Large intestine (tissue), 3 donors: Measurements from ENCODE around the gene SDCBP2. TPM values are rescaled to one million over a fixed set of nuclear protein-coding genes. Genes with fewer than 3 reads are reported as not detected.
A peak's percentile ranks its signal among the peaks of the same experiment; 100 is the strongest.

Source experiments
- DNase-seq, 2 donors: peaks; one replicate each; pipeline versions ENCODE4 v3.0.0 to v3.0.0-alpha.2; 2013
- H3K27ac ChIP-seq: one replicate; pipeline ENCODE4 v1.5.1; 2013; ENCODE audit warnings: low read length
- H3K27me3 ChIP-seq: 2 replicates; pipeline ENCODE4 v1.6.1; 2013; ENCODE audit warnings: low read length; ENCODE audit not compliant: control insufficient read depth, insufficient read depth
- H3K36me3 ChIP-seq: 2 replicates; pipeline ENCODE4 v1.6.1; 2013; ENCODE audit warnings: low read length; ENCODE audit not compliant: control insufficient read depth, insufficient read depth
- H3K4me1 ChIP-seq: one replicate; pipeline ENCODE4 v1.6.1; 2013; ENCODE audit warnings: low read length; ENCODE audit not compliant: control insufficient read depth, insufficient read depth
- H3K4me3 ChIP-seq: one replicate; pipeline ENCODE4 v1.5.1; 2013; ENCODE audit warnings: low read length
- H3K9me3 ChIP-seq: one replicate; pipeline ENCODE4 v1.6.1; 2013; ENCODE audit warnings: mild to moderate bottlenecking, low read depth, low read length, moderate library complexity; ENCODE audit not compliant: control insufficient read depth
- WGBS: methylation state at CpG from one replicate; pipeline ENCODE4 v1.1.5; 2013; ENCODE audit warnings: low lambda C conversion rate; ENCODE audit not compliant: insufficient coverage; 5-methylcytosine and 5-hydroxymethylcytosine counted together
- polyA plus RNA-seq: library from polyadenylated mRNA; unstranded; fragments of 120-200 nt; gene quantifications from one replicate; pipeline ENCODE4 v1.2.1, GENCODE V29; 2013

Gene SDCBP2
- polyA plus RNA-seq, 1 donor, result 62.8 TPM

DNA sequence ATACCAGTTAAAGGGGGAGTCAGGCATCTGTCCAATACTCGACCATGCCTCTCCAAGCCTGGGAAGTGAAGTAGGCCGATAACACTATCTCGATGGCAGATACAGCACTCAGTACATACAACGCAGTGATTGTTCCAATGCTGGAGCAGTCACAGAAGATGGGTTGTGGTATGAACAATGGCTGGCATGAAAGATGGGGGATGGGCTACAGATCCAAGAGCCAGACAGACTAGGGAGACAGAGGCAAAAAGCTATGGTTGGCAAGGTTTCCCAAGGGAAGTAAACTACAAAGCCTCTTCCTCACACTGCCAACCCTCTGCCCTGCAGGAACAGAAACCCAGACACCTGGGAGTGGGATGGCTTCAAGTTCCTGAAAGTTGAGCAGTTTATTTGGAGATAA is 44.7 kb upstream of the SDCBP2 start:
- H3K4me3 ChIP-seq, result no peak overlapping the region
- H3K9me3 ChIP-seq, result no peaks in the 10 kb centered on the region
- H3K36me3 ChIP-seq, result peaks cover 47% of the 10 kb centered on the region
- H3K27me3 ChIP-seq, result no peaks in the 10 kb centered on the region
- H3K4me1 ChIP-seq, result peaks cover 20% of the 10 kb centered on the region
- WGBS, result 74% methylated on average over 3 of the region's 4 CpGs
- no peak overlapping the region for H3K27ac ChIP-seq
- DNase-seq, result no peak

DNA sequence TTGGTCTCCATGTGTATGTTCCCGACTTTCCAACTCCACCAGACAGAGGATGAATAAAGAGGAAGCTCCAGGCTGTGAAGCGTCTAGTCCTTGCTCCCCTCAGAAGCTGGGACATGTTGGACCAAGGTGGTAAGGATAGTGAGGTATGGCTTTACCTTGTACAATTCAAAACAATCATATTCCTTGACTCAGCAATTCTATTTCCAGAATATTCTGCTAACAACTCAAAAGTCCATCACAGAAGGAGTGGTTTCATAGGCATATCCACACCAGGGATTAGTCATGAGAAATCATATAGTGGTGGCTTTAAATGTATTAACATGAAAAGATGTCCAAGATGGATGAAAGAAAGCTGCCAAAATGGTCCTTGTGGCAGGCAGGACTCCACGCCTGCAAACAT is 44.1 kb upstream of the SDCBP2 start:
- no CpG with 5 or more reads among the region's 3 CpGs for WGBS
- Histone ChIP-seq H3K9me3 (no peaks in the 10 kb centered on the region), H3K27me3 (no peaks in the 10 kb centered on the region), H3K4me1 (peaks cover 18% of the 10 kb centered on the region), H3K36me3 (peaks cover 50% of the 10 kb centered on the region), H3K4me3 (no peak overlapping the region), H3K27ac (no peak overlapping the region)
- DNase-seq, result no peak

DNA sequence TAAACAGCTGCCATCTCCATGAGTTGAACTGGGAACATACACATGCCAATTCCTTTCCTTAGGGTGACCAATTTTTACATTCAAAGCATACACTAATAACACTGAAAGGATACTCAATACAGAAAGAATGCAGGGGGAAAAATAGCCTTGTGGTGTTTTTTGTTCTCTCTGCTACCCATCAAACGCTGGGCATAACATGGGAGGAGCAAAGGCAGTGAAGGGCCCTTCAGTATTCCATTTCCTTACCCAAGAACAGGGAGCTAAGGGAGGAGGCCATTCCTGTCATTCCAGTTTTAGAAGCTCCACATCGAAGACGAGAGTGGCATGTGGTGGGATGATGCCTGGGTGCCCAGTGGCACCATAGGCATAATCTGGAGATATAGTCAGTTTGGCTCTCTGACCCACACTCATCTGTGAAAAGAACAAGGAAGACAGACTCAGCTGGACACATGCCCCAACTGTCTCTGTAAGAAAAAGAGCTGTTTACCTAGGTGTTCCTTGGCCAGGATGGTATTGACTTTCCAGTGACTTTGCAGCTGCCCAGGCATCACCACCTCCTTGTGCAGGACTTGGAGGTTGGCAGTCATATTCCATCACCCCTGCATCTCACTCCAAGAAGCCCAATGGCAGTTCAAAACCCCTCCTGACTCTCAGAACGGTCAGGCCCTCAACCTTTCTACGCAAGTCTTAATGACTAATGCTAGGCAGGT is 43.0 kb upstream of the SDCBP2 start:
- no CpG with 5 or more reads among the region's 5 CpGs for WGBS

DNA sequence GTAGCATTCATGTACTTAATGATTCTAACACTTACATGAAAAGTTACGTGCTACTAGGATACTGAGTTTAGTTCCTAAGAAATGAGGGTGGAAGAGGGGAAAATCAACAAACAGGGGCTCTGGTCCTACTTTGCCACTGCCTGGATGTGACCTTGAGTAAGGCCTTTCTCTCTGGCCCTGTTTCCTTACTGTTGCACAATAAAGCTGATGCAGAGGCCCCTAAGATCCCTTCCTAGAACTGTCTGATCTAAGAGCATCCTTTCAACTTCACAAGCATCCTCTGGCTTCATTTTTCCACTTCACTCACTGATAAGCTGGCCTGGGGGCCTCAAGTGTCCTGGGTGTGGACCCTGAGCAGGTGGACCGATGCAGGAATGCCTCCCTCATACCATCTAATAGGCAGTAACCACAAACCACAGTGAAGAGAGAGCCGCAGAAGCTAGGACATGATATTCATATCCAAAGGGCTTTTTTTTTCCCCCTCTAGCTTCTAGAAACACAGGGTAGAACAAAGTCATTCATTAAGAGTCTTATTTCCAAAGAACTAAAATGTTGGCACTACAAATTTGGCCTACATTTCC is 42.4 kb upstream of the SDCBP2 start:
- H3K4me1 ChIP-seq, result peaks cover 7% of the 10 kb centered on the region
- no CpG with 5 or more reads among the region's 3 CpGs for WGBS
- peaks cover 58% of the 10 kb centered on the region for H3K36me3 ChIP-seq

More for the DNA sequence above, 43.0 kb upstream of the SDCBP2 start:
- peaks cover 58% of the 10 kb centered on the region for H3K36me3 ChIP-seq
- H3K4me1 ChIP-seq, result peaks cover 7% of the 10 kb centered on the region
- DNase-seq, result no peak
- no peak overlapping the region for H3K4me3 ChIP-seq
- H3K27me3 ChIP-seq, result no peaks in the 10 kb centered on the region
- H3K9me3 ChIP-seq, result no peaks in the 10 kb centered on the region
- H3K27ac ChIP-seq, result no peak overlapping the region

DNA sequence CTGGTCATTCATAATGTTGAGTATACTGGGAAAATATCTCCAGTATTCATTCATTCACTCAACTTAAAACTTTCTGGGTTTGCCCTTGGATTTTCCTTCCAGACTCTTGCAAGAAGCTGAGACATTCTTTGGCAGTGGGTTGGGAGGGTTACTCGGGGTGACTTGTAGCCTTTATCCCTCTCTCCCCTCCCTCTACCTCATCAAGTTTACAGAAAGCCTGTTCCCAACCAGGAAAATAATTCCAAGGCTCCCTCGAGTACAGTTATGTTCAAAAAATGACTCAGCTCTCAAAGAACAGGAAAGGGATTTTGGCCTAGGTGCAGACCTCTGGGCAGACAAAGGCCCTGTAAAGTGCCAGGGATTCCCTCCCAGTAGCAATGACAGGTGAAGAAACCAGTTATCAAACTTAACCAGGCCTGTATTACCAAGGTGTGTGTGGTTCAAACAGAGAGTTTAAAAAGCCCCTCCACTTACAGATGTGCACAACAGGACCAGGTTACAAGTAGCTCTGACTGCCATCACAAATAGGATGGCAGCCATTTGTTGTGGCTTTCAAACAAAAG is 41.7 kb upstream of the SDCBP2 start:
- H3K36me3 ChIP-seq, result peaks cover 54% of the 10 kb centered on the region
- no peak for DNase-seq
- H3K27me3 ChIP-seq, result no peaks in the 10 kb centered on the region
- H3K4me1 ChIP-seq, result peaks cover 7% of the 10 kb centered on the region
- H3K4me3 ChIP-seq, result no peak overlapping the region
- WGBS, result no CpG with 5 or more reads among the region's 2 CpGs
- H3K27ac ChIP-seq, result no peak overlapping the region
- no peaks in the 10 kb centered on the region for H3K9me3 ChIP-seq

More for the DNA sequence above, 42.4 kb upstream of the SDCBP2 start:
- H3K27me3 ChIP-seq, result no peaks in the 10 kb centered on the region
- no peak overlapping the region for H3K27ac ChIP-seq
- H3K4me3 ChIP-seq, result no peak overlapping the region
- no peak for DNase-seq
- H3K9me3 ChIP-seq, result no peaks in the 10 kb centered on the region

DNA sequence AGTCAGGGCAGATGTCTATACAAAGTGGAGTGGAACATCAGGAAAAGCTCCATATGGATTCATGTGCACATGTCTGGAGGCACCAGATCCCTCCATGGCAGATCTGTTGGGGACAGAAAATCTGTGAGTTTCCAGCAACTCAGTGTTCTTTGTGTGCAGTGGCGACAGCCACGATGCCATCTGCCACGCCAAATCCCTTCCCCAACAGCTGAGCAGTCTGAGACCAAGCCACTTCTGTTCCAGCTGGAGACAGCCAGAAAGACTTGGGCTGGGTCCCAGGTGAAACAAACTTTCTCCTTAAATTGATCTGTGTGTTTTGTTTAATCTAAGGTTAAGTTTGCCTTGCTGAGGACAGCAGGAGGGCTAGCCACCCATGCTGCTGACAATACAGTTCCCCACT is 41.0 kb upstream of the SDCBP2 start:
- peaks cover 7% of the 10 kb centered on the region for H3K4me1 ChIP-seq
- H3K9me3 ChIP-seq, result no peaks in the 10 kb centered on the region
- no peak for DNase-seq
- no peaks in the 10 kb centered on the region for H3K27me3 ChIP-seq
- no peak overlapping the region for H3K27ac ChIP-seq
- no peak overlapping the region for H3K4me3 ChIP-seq
- H3K36me3 ChIP-seq, result peaks cover 54% of the 10 kb centered on the region
- WGBS, result no CpG with 5 or more reads among the region's 3 CpGs

DNA sequence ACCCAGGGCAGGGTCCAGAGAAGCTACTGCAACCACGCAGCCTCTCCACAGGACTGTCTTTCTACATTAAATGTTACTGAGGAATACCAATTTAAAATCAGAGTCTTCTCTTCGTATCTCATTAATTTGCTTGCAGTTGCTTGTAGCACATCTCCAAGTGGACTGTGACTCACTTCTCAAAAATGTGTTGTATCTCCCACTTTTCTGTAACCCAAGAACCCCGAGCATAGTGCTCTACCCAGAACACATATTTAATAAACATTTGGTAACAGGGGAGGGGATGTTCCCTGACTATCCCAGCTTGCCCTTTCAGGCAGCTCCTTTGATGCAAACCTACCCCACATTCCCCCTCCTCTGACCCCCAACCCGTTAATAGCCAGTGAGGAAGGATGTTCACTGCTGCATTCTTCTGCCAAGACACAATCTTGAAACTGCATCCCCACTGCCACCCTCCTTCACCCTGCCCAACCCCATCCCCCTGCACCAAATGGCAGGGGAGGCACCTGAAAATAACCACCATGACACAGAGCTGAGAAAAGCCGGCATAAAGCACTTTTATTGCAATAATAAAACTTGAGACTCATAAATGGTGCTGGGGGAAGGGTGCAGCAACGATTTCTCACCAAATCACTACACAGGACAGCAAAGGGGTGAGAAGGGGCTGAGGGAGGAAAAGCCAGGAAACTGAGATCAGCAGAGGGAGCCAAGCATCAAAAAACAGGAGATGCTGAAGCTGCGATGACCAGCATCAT is 39.7 kb upstream of the SDCBP2 start:
- peaks cover 47% of the 10 kb centered on the region for H3K36me3 ChIP-seq

DNA sequence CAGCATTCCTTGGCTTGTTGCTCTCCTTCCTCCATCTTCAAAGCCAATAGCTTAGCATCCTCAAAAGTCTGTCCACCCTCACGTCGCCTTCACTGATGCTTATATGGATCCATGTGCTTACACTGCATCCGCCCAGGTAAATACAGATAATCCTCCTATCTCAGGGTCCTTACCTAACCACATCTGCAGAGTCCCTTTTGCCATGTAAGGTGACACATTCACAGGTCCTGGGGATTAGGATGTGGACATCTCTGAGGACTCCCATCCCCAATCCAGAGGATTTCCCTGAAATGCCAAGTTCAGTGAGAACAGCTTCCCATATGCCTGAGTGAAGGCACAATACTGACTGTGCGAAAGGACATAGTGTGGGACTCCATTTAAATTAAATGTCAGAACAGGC is 38.5 kb upstream of the SDCBP2 start:
- Histone ChIP-seq H3K4me3 (no peak overlapping the region), H3K36me3 (peaks cover 44% of the 10 kb centered on the region), H3K4me1 (peaks cover 7% of the 10 kb centered on the region), H3K9me3 (no peaks in the 10 kb centered on the region), H3K27me3 (no peaks in the 10 kb centered on the region), H3K27ac (no peak overlapping the region)
- no peak for DNase-seq
- WGBS, result no CpG with 5 or more reads among the region's 4 CpGs

More for the DNA sequence above, 39.7 kb upstream of the SDCBP2 start:
- H3K27ac ChIP-seq, result no peak overlapping the region
- H3K4me1 ChIP-seq, result peaks cover 7% of the 10 kb centered on the region
- no peaks in the 10 kb centered on the region for H3K9me3 ChIP-seq
- WGBS, result 60% methylated on average over 2 of the region's 7 CpGs
- no peaks in the 10 kb centered on the region for H3K27me3 ChIP-seq
- no peak overlapping the region for H3K4me3 ChIP-seq
- peak in 1 of 2 donors; percentile 33 for DNase-seq

DNA sequence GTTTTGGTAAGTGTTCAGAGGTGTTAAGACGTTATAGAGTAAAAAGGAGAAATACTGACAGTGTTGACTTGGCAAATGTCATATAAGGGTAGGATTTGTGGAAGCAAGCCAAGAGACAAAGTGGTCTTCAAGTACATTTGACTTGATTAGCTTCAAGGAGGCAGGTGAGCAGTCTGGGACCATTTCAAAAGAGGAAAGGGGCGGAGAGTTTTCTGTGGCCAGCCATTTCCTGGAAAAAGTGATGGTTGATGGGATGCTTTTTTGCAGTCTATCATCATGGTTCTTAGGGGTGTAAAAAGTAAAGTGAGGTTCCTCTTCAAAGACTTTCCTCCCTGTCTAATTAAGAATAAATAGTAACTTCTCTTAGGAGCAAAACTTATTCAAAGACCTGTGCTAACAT is 35.2 kb upstream of the SDCBP2 start:
- WGBS, result no CpG with 5 or more reads among the region's 2 CpGs
- H3K4me1 ChIP-seq, result peaks cover 7% of the 10 kb centered on the region
- DNase-seq, result no peak
- no peaks in the 10 kb centered on the region for H3K9me3 ChIP-seq
- H3K36me3 ChIP-seq, result peaks cover 27% of the 10 kb centered on the region
- H3K4me3 ChIP-seq, result no peak overlapping the region
- H3K27ac ChIP-seq, result no peak overlapping the region
- no peaks in the 10 kb centered on the region for H3K27me3 ChIP-seq

DNA sequence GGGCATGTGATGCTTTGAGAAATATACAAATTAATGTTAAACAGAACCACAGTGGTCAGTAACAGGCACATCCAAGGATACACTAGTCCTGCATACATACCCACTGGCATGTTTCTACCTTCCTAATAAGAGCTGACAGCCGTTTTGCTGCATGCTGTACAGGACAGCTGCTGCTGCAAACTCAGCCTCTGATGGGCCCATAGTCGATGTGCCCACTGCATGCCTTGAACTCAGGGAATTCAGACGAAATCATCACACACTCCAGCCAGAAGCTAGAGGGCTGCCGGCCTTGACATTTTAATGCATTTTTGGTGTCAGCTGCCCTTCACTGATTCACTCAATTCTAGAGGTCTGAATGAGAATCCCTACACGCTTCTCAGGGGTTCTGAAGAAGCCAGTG is 34.6 kb upstream of the SDCBP2 start:
- DNase-seq, result no peak
- no peaks in the 10 kb centered on the region for H3K9me3 ChIP-seq
- no peak overlapping the region for H3K27ac ChIP-seq
- no peaks in the 10 kb centered on the region for H3K27me3 ChIP-seq
- WGBS, result no CpG with 5 or more reads among the region's 5 CpGs
- peaks cover 2% of the 10 kb centered on the region for H3K4me1 ChIP-seq
- H3K4me3 ChIP-seq, result no peak overlapping the region
- H3K36me3 ChIP-seq, result peaks cover 27% of the 10 kb centered on the region
